ENCODE data around the gene BACH2. TPM values are rescaled to one million over a fixed set of nuclear protein-coding genes. Genes with fewer than 3 reads are reported as not detected.

Gene BACH2
- polyA plus RNA-seq, 1 donor from 2014 or later = 45.5 TPM

DNA sequence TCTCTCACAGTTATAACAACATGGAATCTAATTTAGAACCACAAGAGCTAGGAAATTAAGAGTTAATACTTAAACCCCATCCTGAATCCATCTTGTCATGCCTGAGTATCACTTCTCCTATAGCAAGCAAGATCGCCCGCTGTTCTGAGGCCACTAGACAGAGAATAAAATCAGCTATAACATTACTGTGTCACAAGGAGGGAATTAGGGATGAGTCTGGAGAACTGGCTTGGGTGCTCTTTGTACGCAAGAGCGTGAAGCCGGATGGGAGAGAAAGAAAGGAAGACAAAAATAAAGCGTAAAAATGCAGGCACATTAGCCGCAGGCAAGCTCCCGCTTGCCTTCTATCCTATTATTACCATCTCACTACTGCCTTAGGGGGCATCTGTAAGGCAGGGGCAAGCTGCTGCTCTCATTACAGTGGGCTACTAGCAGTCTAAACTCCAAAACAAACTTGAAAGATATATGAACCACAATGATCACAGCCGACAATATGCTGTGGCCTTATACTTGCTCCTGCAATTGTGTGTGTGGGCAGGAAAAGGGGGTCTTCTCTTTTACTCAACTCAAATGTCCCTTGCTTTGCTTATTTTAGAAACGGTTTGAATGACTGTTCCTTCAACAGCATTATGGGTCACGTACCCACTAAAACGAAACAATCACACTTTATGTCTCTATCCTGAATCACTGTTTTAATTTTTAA lies 320.5 kb downstream of the BACH2 start:
- H3K27ac ChIP-seq (ENCODE audit: low read length) = peak overlapping the region; percentile 93
- H3K9ac ChIP-seq (ENCODE audit: low read length) = peak overlapping the region; percentile 61
- no peaks in the 10 kb centered on the region for H3K9me2 ChIP-seq (ENCODE audit: insufficient read depth, low read length)
- no peaks in the 10 kb centered on the region for H4K20me1 ChIP-seq (ENCODE audit: insufficient read depth)
- peak overlapping the region; percentile 70 for H3K4me2 ChIP-seq (ENCODE audit: low read length)
- H3F3A ChIP-seq (ENCODE audit: insufficient read depth, low read length, poor library complexity, severe bottlenecking) = peaks cover 24% of the 10 kb centered on the region
- H3K9me3 ChIP-seq (ENCODE audit: low read length) = no peaks in the 10 kb centered on the region
- TF ChIP-seq, protein P1, sequence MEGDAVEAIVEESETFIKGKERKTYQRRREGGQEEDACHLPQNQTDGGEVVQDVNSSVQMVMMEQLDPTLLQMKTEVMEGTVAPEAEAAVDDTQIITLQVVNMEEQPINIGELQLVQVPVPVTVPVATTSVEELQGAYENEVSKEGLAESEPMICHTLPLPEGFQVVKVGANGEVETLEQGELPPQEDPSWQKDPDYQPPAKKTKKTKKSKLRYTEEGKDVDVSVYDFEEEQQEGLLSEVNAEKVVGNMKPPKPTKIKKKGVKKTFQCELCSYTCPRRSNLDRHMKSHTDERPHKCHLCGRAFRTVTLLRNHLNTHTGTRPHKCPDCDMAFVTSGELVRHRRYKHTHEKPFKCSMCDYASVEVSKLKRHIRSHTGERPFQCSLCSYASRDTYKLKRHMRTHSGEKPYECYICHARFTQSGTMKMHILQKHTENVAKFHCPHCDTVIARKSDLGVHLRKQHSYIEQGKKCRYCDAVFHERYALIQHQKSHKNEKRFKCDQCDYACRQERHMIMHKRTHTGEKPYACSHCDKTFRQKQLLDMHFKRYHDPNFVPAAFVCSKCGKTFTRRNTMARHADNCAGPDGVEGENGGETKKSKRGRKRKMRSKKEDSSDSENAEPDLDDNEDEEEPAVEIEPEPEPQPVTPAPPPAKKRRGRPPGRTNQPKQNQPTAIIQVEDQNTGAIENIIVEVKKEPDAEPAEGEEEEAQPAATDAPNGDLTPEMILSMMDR (IDR thresholded peaks at IDR 0.05; ENCODE audit: poor library complexity, severe bottlenecking) = no peak
- TF ChIP-seq EZH2 (IDR thresholded peaks at IDR 0.05; ENCODE audit: borderline replicate concordance, insufficient read depth, low read length, poor library complexity, severe bottlenecking) (no peak), TAF1 (IDR thresholded peaks at IDR 0.05; ENCODE audit: low read depth) (no peak), RAD21 (conservative IDR thresholded peaks at IDR 0.05) (peak; percentile 25), SMC3 (conservative IDR thresholded peaks at IDR 0.05; ENCODE audit: poor library complexity) (peak; percentile 9), EP300 (conservative IDR thresholded peaks at IDR 0.05; ENCODE audit: poor library complexity, severe bottlenecking) (no peak), MXI1 (conservative IDR thresholded peaks at IDR 0.05; ENCODE audit: poor library complexity, severe bottlenecking) (no peak), POLR2AphosphoS5 (IDR thresholded peaks at IDR 0.05) (peak; percentile 59)
- TF ChIP-seq, protein P2, sequence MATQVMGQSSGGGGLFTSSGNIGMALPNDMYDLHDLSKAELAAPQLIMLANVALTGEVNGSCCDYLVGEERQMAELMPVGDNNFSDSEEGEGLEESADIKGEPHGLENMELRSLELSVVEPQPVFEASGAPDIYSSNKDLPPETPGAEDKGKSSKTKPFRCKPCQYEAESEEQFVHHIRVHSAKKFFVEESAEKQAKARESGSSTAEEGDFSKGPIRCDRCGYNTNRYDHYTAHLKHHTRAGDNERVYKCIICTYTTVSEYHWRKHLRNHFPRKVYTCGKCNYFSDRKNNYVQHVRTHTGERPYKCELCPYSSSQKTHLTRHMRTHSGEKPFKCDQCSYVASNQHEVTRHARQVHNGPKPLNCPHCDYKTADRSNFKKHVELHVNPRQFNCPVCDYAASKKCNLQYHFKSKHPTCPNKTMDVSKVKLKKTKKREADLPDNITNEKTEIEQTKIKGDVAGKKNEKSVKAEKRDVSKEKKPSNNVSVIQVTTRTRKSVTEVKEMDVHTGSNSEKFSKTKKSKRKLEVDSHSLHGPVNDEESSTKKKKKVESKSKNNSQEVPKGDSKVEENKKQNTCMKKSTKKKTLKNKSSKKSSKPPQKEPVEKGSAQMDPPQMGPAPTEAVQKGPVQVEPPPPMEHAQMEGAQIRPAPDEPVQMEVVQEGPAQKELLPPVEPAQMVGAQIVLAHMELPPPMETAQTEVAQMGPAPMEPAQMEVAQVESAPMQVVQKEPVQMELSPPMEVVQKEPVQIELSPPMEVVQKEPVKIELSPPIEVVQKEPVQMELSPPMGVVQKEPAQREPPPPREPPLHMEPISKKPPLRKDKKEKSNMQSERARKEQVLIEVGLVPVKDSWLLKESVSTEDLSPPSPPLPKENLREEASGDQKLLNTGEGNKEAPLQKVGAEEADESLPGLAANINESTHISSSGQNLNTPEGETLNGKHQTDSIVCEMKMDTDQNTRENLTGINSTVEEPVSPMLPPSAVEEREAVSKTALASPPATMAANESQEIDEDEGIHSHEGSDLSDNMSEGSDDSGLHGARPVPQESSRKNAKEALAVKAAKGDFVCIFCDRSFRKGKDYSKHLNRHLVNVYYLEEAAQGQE (IDR thresholded peaks at IDR 0.05; ENCODE audit: borderline replicate concordance) = peak; percentile 48
- no peaks in the 10 kb centered on the region for H3K27me3 ChIP-seq (ENCODE audit: insufficient read depth, low read depth, low read length)
- H3K36me3 ChIP-seq (ENCODE audit: insufficient read depth, low read length) = no peaks in the 10 kb centered on the region
- no peak overlapping the region for H2AFZ ChIP-seq (ENCODE audit: low read depth, low read length)
- peaks cover 6% of the 10 kb centered on the region for H3K79me2 ChIP-seq (replicated peaks; ENCODE audit: insufficient read depth, low read length)
- peak overlapping the region; percentile 56 for H3K4me3 ChIP-seq (ENCODE audit: low read length)

DNA sequence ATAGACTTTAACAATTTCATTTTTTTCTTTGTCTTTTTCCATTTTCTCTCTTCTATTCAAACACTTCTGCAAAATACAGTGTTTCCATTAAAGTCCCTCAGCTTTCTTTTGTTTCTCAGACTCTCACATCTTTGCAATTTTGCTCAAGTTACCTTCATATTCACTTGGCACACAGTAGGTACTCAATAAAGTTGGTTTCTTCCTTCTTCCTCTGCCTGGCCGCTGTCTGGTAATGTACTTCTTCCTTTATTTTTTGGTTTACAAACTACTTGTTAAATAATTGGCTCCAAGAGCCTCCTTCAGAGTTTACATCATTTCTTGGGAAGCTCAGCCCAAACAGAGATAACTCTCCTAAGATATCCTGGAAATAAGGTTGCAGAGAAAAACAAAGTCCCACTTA lies 321.3 kb downstream of the BACH2 start:
- Histone ChIP-seq H3K4me2 (ENCODE audit: low read length) (no peak overlapping the region), H3F3A (ENCODE audit: insufficient read depth, low read length, poor library complexity, severe bottlenecking) (peaks cover 20% of the 10 kb centered on the region), H2AFZ (ENCODE audit: low read depth, low read length) (no peak overlapping the region), H3K9ac (ENCODE audit: low read length) (peak overlapping the region; percentile 61), H3K27ac (ENCODE audit: low read length) (peak overlapping the region; percentile 93), H3K4me3 (ENCODE audit: low read length) (peak overlapping the region; percentile 56), H3K9me3 (ENCODE audit: low read length) (no peaks in the 10 kb centered on the region), H4K20me1 (ENCODE audit: insufficient read depth) (no peaks in the 10 kb centered on the region), H3K27me3 (ENCODE audit: insufficient read depth, low read depth, low read length) (no peaks in the 10 kb centered on the region), H3K36me3 (ENCODE audit: insufficient read depth, low read length) (no peaks in the 10 kb centered on the region), H3K9me2 (ENCODE audit: insufficient read depth, low read length) (no peaks in the 10 kb centered on the region), H3K79me2 (replicated peaks; ENCODE audit: insufficient read depth, low read length) (peaks cover 6% of the 10 kb centered on the region)
- TF ChIP-seq, protein P1 (IDR thresholded peaks at IDR 0.05; ENCODE audit: poor library complexity, severe bottlenecking) = no peak
- TF ChIP-seq SMC3 (conservative IDR thresholded peaks at IDR 0.05; ENCODE audit: poor library complexity) (no peak), MXI1 (conservative IDR thresholded peaks at IDR 0.05; ENCODE audit: poor library complexity, severe bottlenecking) (no peak), EP300 (conservative IDR thresholded peaks at IDR 0.05; ENCODE audit: poor library complexity, severe bottlenecking) (no peak), POLR2AphosphoS5 (IDR thresholded peaks at IDR 0.05) (no peak), RAD21 (conservative IDR thresholded peaks at IDR 0.05) (no peak), TAF1 (IDR thresholded peaks at IDR 0.05; ENCODE audit: low read depth) (no peak), EZH2 (IDR thresholded peaks at IDR 0.05; ENCODE audit: borderline replicate concordance, insufficient read depth, low read length, poor library complexity, severe bottlenecking) (no peak)
- TF ChIP-seq, protein P2 (IDR thresholded peaks at IDR 0.05; ENCODE audit: borderline replicate concordance) = no peak
